OCI-LY3 (cell line): ENCODE data around the gene RPUSD1.

Experiments
- H2AFZ ChIP-seq: fragments of 200-600, 300-600 bp; shearing (Covaris generic); 2 replicates; pipeline ENCODE4 v1.6.0; 2014; ENCODE audit warnings: antibody characterized with exemption, low read depth, low read length
- H3K27ac ChIP-seq: fragments of 200-600, 300-600 bp; sonication (generic); 2 replicates; pipeline ENCODE4 v1.5.1; 2014; ENCODE audit warnings: mild to moderate bottlenecking, low read length, moderate library complexity, mixed read lengths
- H3K27me3 ChIP-seq: fragments of 200-600, 300-600 bp; sonication (generic); 2 replicates; pipeline ENCODE4 v1.6.1; 2014; ENCODE audit warnings: low read depth, low read length, mixed read lengths
- H3K36me3 ChIP-seq: fragments of 200-600, 300-600 bp; sonication (generic); replicated peaks from 2 replicates; pipeline ENCODE3; 2014; ENCODE audit warnings: low read depth, low read length, mixed read lengths
- H3K4me1 ChIP-seq: fragments of 300-600, 200-600 bp; sonication (generic); 2 replicates; pipeline ENCODE4 v1.6.1; 2014; ENCODE audit warnings: low read length, mixed read lengths
- H3K4me2 ChIP-seq: fragments of 200-600, 300-600 bp; sonication (generic); 2 replicates; pipeline ENCODE4 v1.6.1; 2014; ENCODE audit warnings: low read length, mixed read lengths
- H3K4me3 ChIP-seq: fragments of 300-600, 200-600 bp; sonication (generic); 2 replicates; pipeline ENCODE4 v1.5.1; 2014; ENCODE audit warnings: antibody characterized with exemption, mild to moderate bottlenecking, low read length, moderate library complexity
- H3K79me2 ChIP-seq: fragments of 300-600, 200-600 bp; shearing (Covaris generic); 2 replicates; pipeline ENCODE4 v1.6.1; 2014; ENCODE audit warnings: mild to moderate bottlenecking, low read length, mixed read lengths
- H3K9ac ChIP-seq: fragments of 300-600, 200-600 bp; shearing (Covaris generic); 2 replicates; pipeline ENCODE4 v1.6.0; 2014; ENCODE audit warnings: mild to moderate bottlenecking, low read length, moderate library complexity
- H3K9me3 ChIP-seq: fragments of 200-600, 300-600 bp; shearing (Covaris generic); 2 replicates; pipeline ENCODE4 v1.6.1; 2014; ENCODE audit warnings: low read length, mixed read lengths; ENCODE audit not compliant: insufficient read depth
- H4K20me1 ChIP-seq: fragments of 200-600, 300-600 bp; sonication (generic); 2 replicates; pipeline ENCODE4 v1.6.1; 2016; ENCODE audit warnings: low read length, mixed read lengths; ENCODE audit not compliant: insufficient read depth
- EZH2phosphoT487 ChIP-seq: fragments of 200-600 bp; shearing (Covaris generic); IDR thresholded peaks from 2 replicates; pipeline ENCODE4 v1.6.1; 2018; ENCODE audit warnings: antibody characterized with exemption, mixed run types, low read depth
- TF ChIP-seq, protein P1 (sequence below): fragments of 200-600, 300-600 bp; sonication (generic); IDR thresholded peaks from 2 replicates; pipeline ENCODE4 v1.5.1; 2014; ENCODE audit warnings: antibody characterized with exemption, low read length, low read depth

The RPUSD1 gene

DNA sequence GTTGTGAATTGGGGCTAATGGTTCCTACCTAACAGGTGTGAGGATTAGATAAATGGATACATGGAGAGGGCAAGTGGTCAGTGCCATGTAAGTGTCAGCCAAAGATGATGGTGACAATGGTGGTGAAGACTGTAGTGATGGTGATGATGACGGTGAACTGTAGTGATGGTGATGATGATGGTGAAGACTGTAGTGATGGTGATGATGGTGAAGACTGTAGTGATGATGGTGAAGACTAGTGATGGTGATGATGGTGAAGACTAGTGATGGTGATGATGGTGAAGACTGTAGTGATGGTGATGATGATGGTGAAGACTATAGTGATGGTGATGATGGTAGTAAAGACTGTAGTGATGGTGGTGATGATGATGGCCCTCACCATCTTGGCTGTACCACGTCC lies 30.4 kb upstream of the RPUSD1 start:
- Histone ChIP-seq H3K4me1 (peaks cover 4% of the 10 kb centered on the region; the same call in 1 of the 2 replicates), H4K20me1 (no peaks in the 10 kb centered on the region), H3K9ac (no peak overlapping the region), H3K36me3 (no peaks in the 10 kb centered on the region), H2AFZ (no peak overlapping the region), H3K9me3 (no peaks in the 10 kb centered on the region), H3K27me3 (no peaks in the 10 kb centered on the region), H3K79me2 (no peaks in the 10 kb centered on the region), H3K4me3 (no peak overlapping the region), H3K4me2 (no peak overlapping the region), H3K27ac (no peak overlapping the region)
- TF ChIP-seq, protein P1, sequence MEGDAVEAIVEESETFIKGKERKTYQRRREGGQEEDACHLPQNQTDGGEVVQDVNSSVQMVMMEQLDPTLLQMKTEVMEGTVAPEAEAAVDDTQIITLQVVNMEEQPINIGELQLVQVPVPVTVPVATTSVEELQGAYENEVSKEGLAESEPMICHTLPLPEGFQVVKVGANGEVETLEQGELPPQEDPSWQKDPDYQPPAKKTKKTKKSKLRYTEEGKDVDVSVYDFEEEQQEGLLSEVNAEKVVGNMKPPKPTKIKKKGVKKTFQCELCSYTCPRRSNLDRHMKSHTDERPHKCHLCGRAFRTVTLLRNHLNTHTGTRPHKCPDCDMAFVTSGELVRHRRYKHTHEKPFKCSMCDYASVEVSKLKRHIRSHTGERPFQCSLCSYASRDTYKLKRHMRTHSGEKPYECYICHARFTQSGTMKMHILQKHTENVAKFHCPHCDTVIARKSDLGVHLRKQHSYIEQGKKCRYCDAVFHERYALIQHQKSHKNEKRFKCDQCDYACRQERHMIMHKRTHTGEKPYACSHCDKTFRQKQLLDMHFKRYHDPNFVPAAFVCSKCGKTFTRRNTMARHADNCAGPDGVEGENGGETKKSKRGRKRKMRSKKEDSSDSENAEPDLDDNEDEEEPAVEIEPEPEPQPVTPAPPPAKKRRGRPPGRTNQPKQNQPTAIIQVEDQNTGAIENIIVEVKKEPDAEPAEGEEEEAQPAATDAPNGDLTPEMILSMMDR, result no peak
- TF ChIP-seq EZH2phosphoT487, result no peak

DNA sequence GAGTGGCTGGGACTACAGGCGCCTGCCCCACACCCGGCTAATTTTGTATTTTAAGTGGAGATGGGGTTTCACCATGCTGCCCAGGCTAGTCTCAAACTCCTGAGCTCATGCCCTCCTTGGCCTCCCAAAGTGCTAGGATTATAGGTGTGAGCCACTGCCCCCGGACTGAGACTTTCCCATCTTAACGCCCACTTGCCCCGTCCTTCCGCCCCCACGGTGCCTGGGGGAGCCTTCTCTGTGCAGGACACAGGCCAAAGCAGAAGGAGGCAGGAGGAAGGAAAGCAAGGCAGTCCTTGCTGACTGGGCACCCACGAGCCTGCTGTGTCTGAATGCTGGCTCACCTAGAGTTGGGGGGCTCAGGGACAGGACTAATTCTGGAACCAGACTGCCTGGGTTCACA lies 30.0 kb upstream of the RPUSD1 start:
- Histone ChIP-seq H3K9me3 (no peaks in the 10 kb centered on the region), H3K36me3 (no peaks in the 10 kb centered on the region), H3K4me3 (no peak overlapping the region), H3K27me3 (no peaks in the 10 kb centered on the region), H2AFZ (no peak overlapping the region), H3K27ac (no peak overlapping the region), H3K4me2 (no peak overlapping the region), H3K79me2 (no peaks in the 10 kb centered on the region), H4K20me1 (no peaks in the 10 kb centered on the region), H3K4me1 (peaks cover 4% of the 10 kb centered on the region; the same call in 1 of the 2 replicates), H3K9ac (no peak overlapping the region)
- TF ChIP-seq, protein P1, result no peak
- no peak for TF ChIP-seq EZH2phosphoT487

DNA sequence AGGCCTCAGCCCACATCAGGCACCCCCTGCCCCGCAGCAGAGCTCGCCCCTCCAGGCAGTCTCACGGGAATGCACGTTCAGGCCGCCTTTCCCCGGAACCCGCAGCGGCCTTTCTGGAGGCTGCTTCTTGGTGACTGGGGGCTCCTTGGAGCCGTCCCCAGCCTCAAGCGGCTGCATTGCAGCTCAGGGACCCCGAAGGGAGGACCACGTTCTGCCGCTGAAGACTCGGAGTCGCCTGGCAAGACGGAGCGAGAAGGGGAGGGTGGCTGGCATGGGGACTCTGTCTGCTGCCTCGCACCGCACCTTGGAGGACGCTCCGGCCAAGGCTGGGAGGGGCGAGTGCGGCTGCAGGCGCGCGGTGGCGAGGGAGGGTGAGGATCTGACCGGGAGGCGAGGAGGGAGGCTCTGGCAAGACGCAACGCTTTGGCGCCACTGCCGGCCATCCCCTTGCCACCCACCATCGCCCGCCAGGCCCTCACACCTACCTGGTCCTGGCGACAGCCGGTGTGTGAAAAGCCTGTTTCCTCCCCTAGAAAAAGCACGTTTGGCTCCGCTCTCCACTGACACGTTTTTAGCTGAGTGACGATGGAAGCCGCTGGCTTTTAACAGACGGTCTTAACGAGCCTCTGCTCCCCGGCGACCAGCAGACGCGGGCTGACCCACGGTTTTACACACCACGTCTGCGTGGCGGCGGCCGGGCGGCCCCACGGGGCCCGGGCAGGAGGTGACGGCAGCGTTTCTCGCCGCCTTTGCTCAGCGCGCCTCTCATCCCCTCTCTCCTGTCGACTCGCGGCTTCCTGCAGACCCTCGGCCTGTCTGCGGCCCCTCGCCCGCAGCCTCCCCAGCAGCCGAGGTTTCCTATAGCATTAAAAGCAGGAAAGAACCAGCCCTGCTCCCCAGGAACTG lies 29.1 kb upstream of the RPUSD1 start:
- Histone ChIP-seq H4K20me1 (no peaks in the 10 kb centered on the region), H3K4me3 (no peak overlapping the region), H3K9ac (no peak overlapping the region), H3K9me3 (no peaks in the 10 kb centered on the region), H3K79me2 (no peaks in the 10 kb centered on the region), H3K4me1 (peaks cover 4% of the 10 kb centered on the region; the same call in 1 of the 2 replicates), H3K36me3 (no peaks in the 10 kb centered on the region), H3K27me3 (no peaks in the 10 kb centered on the region), H3K4me2 (no peak overlapping the region), H3K27ac (no peak overlapping the region), H2AFZ (no peak overlapping the region)
- no peak for TF ChIP-seq EZH2phosphoT487
- TF ChIP-seq, protein P1, result no peak

DNA sequence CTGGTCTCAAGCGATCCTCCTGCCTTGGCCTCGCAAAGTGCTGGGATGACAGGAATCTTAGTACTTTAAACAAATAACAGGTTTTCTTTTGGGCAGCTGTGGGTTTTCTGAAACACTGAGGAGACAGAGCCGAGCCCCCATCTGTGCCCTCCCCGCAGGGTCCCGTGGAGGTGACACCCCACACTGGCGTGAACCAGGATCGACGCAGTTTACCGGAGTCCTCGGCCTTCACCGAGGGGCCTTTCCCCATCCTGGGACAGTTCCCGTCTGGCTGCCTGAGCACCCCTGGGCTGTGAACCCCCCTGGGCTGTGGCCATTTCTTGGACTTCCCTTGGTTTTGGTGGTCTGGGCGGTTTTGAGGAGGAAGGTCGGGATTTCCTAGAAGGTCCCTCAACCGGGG lies 27.7 kb upstream of the RPUSD1 start:
- no peak for TF ChIP-seq EZH2phosphoT487
- TF ChIP-seq, protein P1, result no peak
- Histone ChIP-seq H3K4me2 (no peak overlapping the region), H4K20me1 (no peaks in the 10 kb centered on the region), H3K9ac (no peak overlapping the region), H3K27me3 (no peaks in the 10 kb centered on the region), H3K27ac (no peak overlapping the region), H3K4me3 (no peak overlapping the region), H3K9me3 (no peaks in the 10 kb centered on the region), H3K79me2 (no peaks in the 10 kb centered on the region), H3K36me3 (no peaks in the 10 kb centered on the region), H2AFZ (no peak overlapping the region), H3K4me1 (peaks cover 11% of the 10 kb centered on the region)
